Effector CD4-positive, alpha-beta T cell (primary cell): ENCODE results near the gene NSUN4.
"Not testable (repeated sequence)": the region's sequence is repeated elsewhere in the genome, so short reads cannot be mapped to it uniquely, and the experiment has no call there.

Experiments
- DNase-seq: peaks from one replicate; pipeline ENCODE4 v3.0.0-alpha.2; 2020

NSUN4 gene

DNA sequence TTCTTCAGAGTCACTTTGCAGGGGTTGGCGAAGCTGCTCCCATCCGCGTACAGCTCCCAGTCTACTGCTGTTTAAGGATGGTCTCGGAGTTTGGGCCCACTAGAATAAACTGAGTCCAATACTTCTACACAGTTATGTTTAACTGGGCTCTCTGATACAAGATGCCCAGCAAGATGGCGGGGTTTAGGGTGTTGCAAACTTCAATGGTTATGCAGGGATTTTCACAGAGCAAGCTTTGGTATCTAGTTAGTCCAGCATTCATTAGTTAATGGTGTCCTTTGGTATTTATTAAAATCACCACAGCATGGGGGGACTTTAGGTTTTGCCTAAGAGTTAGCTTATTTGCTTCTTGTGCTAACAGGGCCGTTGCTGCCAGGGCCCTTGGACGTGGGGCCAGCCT lies 12.4 kb upstream of the NSUN4 start:
- not testable (repeated sequence) for DNase-seq

DNA sequence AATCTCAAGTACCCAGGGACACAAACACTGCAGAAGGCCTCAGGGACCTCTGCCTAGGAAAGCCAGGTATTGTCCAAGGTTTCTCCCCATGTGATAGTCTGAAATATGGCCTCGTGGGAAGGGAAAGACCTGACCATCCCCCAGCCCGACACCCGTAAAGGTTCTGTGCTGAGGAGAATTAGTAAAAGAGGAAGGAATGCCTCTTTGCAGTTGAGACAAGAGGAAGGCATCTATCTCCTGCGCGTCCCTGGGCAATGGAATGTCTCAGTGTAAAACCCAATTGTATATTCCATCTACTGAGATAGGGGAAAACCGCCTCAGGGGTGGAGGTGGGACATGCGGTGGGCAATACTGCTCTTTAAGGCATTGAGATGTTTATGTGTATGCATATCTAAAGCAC lies 10.8 kb upstream of the NSUN4 start:
- not testable (repeated sequence) for DNase-seq

DNA sequence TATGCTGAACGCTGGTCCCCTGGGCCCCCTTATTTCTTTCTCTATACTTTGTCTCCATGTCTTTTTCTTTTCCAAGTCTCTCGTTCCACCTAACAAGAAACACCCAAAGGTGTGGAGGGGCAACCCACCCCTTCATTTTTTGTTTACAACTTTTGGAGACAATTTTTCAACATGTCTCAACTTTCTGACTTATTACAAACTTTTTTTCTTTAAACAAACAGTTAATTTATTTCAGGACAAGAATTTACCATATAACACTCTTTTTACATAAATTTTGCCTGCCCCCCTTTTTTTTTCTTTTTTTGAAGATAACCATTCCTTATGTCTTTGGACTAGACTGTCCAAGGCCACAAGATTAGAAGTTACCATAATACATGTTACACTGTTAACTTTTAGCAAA lies 10.2 kb upstream of the NSUN4 start:
- not testable (repeated sequence) for DNase-seq

DNA sequence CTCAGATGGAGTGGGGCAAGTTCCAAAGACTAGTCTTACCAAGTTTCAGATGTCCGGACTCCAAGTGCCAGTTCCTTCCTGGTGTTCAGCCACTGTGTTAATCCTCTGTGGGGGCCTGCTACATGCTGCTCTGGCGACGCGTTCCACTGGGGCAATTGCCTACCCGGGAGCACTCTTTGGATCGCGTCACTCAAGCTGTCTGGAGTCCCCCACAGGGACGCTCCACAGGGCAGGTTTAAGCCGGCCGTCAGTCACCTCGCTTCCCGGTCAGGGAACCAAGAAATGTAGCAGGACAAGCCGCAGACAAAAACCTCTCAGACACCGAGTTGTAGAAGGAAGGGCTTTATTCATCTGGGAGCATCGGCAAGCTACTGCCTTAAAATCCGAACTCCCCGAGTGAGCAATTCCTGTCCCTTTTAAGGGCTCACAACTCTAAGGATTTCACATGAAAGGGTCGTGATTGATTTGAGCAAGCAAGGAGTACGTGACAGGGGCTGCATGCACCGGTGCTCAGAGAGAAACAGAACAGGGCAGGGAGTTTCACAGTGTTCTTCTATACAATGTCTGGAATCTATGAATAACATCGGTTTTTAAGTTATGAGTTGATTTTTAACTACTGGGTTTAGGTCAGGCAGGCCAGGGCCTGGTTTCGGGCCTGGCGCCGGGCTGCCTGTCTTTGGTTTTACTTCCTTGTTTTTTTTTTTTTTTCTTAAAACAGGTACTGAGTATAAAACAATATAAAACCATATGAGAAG lies 8.6 kb upstream of the NSUN4 start:
- DNase-seq: not testable (repeated sequence)

DNA sequence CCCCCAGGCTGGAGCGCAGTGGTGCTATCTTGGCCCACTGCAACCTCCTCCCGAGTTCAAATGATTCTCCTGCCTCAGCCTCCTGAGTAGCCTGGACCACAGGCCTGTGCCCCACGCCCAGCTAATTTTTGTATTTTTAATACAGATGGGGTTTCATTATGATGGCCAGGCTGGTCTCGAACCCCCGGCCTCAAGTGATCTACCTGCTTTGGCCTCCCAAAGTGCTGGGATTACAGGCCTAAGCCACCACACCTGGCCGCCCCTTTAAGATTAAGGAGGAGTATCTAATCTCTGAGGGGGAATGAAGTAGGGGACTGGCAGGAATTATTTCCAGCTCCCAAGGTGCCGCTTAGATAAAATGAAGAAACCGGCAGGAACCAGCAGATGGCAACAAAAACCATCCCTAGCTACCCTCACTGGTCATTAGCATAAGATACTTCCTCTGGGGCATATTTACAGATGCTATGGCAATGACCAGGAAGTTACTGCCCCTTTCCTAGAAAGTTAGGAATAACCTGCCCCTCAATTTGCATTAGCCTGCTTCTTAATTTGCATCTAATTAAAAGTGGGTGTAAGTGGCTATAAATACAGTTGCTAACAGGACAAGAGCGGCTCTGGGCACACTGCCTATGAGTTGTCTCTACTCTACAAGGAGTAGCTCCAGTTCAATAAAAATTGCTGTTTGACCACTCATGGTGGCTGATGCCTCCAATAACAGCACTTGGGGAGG lies 7.1 kb upstream of the NSUN4 start:
- no peak for DNase-seq

DNA sequence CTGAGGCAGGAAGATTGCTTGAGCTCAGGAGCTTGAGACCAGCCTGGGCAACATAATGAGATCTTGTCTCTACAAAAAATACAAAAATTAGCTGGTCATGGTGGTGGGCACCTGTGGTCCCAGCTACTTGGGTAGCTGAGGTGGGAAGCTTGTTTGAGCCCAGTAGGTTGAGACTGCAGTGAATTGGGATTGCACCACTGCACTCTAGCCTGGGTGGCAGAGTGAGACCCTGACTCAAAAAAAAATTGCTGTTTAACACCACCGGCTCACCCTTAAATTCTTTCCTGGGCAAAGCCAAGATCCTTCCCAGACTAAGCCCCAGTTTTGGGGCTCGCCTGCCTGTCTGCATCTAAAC lies 6.6 kb upstream of the NSUN4 start:
- no peak for DNase-seq

- no peak for DNase-seq
These were observed 5.5 kb upstream of the NSUN4 start for GRCh38 chr1:46335081-46335480.

DNA sequence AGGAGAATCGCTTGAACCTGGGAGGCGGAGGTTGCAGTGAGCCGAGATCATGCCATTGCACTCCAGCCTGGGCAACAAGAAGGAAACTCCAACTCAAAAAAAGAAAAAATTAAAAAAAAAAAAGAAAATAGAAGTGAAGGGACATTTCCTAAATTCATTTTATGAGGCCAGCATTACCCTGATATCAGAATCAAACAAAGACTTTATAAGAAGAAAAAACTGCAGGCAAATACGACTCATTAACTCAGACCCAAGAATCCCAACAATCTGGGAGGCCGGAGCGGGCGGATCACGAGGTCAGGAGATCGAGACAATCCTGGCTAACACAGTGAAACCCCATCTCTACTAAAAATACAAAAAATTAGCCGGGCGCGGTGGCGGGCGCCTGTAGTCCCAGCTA lies 3.2 kb upstream of the NSUN4 start:
- not testable (repeated sequence) for DNase-seq

- no peak for DNase-seq
These were observed 846 bp downstream of the NSUN4 start for GRCh38 chr1:46341222-46342083.

DNA sequence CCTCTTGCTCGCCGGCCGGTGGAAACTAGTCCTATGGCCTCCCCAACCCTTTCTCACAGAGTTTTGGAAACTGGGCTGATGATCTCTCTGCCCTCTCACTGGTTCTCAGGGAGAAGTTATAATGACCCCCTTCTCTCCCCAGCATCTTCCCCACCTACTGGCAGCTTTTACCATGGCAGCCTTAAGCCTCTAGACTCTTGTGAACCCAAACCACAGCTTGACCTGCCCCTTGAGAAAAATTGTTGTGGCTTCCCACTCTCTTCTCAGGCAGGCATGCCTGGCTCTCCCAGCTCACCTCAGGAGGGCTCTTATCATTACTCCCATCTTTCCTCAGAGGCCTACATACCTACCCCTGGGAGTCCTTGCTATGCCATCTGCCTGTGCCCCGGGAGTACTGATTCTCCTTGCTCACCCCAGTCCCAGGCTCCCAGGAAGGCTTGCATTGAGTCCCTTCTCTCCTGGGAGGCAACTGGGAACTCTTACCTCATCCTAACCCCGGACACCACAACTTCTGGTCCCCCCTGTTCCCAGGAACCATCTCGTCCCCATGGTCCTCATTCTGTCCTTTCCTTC lies 1.6 kb downstream of the NSUN4 start:
- DNase-seq: no peak

DNA sequence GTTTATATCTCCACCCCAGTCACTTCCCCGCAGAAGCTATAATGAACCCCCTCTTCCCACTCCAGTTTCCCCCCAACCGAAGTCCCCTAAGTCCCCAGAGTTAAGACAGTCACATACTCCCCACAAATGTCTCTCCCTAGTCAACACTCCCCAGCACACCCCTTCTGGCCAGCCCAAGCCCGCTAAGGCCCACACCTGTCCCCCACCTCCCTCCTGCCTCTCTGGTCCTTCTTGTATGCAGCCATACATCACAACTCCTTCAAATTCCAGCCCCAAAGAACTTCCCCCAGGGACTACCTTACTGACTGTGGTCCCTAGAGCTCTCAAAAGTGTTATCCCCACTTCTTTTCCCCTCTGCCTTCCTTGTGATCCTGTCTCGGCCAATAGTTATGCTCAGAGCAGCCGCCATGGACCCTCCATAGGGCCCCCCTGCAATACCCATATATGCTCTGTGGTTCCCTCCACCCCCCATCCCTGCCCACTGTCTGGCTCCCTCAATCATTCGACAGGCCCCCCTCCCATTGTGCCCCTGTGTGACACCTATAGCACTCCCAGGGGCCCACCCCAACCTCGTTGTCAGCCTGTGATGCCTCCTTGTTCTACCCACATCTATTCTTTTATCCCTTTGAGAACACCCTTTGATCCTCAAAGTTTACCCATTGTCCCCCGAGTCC lies 2.2 kb downstream of the NSUN4 start:
- no peak for DNase-seq

DNA sequence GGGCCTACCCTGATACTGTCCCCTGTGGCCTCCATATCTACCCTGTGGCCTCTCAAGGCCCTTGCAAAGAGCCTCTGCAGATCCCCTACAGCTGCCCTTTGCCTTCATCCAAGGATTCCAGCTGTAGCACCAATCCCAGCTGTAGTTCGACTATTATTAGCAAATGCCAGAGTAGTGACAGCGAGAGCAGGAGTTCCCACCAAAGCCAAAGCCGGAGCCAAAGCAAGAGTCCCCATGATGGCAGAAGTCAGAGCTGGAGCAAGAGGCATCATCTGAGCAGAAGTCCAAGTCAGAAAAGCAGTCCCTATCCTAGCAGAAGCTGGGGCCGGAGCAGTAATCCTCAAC lies 2.7 kb downstream of the NSUN4 start:
- DNase-seq: no peak

GRCh38 chr1:46343705-46344104 lies 3.1 kb downstream of the NSUN4 start:
- DNase-seq: no peak

- DNase-seq: no peak
These were observed 3.9 kb downstream of the NSUN4 start for GRCh38 chr1:46344481-46344880.

GRCh38 chr1:46345281-46345680 lies 4.7 kb downstream of the NSUN4 start:
- DNase-seq: no peak

GRCh38 chr1:46352363-46352762 lies 11.8 kb downstream of the NSUN4 start:
- no peak for DNase-seq

- not testable (repeated sequence) for DNase-seq
These were observed 15.3 kb downstream of the NSUN4 start for GRCh38 chr1:46355920-46356319.

DNA sequence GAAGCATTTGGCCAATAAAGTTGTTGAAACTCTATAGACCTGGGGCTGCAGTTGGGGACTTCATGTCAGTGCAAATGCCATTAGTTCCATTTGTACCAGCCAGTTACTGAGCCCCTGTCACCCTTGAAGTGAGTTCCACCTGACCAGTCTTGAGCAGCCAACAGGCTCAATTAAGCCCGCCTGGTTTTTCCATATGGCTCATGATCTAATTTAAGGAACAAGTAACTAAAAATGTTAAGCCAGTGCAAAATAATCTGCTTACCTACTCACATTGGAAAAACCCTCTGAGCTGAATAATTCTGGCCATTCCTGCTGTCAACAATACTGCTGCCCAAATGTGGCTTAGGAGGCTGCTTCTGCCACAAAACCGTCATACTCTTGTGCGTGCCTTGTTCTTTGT lies 21.6 kb downstream of the NSUN4 start:
- DNase-seq: no peak

GRCh38 chr1:46363121-46363520 lies 22.5 kb downstream of the NSUN4 start:
- no peak for DNase-seq

DNA sequence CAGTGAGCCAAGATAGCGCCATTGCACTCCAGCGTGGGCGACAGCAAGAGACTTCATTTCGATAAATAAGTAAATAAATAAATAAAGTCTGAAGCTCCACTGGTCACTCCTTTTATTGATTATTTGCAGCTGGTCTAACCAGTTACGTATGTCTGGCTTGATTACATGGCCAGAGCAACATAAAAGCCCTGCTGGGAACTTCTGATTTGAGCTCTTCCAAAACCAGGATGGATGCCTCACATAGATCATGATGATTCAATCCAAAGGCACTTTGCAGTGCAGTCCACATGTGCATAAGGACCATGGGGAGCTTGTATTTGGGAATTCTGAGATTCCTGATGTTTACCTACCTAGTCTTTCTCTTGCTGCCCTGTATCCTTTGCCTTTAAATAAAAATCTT lies 24.0 kb downstream of the NSUN4 start:
- DNase-seq: no peak

DNA sequence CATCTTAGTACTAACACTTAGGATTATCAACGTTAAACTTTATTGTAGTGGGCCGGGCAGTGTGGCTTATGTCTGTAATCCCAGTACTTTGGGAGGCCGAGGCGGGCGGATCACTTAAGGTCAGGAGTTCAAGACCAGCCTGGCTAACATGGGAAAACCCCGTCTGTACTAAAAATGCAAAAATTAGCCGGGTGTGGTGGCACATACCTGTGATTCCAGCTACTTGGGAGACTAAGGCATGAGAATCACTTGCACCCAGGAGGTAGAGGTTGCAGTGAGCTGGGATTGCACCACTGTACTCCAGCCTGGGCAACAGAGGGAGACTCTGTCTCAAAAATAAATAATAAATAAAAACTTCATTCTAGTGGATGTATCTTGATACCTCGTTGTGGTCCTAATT lies 25.2 kb downstream of the NSUN4 start:
- not testable (repeated sequence) for DNase-seq

- DNase-seq: no peak
These were observed 26.5 kb downstream of the NSUN4 start for GRCh38 chr1:46367072-46367471.

GRCh38 chr1:46367701-46368100 lies 27.1 kb downstream of the NSUN4 start:
- not testable (repeated sequence) for DNase-seq
